Neural cell (in vitro differentiated cells): ENCODE data around the gene KRT38. TPM values are rescaled to one million over a fixed set of nuclear protein-coding genes. Genes with fewer than 3 reads are reported as not detected.

Experiments
- H2AFZ ChIP-seq: fragments of 200-600, 300-800 bp; sonication (generic), shearing (Covaris generic); 2 replicates; pipeline ENCODE4 v1.6.0; 2014; ENCODE audit warnings: low read depth, mild to moderate bottlenecking, antibody characterized with exemption, low read length, moderate library complexity
- H3F3A ChIP-seq: fragments of 200-600 bp; shearing (Covaris generic); 2 replicates; pipeline ENCODE4 v1.6.1; 2016; ENCODE audit warnings: mild to moderate bottlenecking, moderate library complexity, mixed read lengths, antibody characterized with exemption, low read length; ENCODE audit not compliant: insufficient read depth, poor library complexity, severe bottlenecking
- H3K27ac ChIP-seq: fragments of 200-600, 300-800 bp; sonication (generic), shearing (Covaris generic); 2 replicates; pipeline ENCODE4 v1.5.1; 2014; ENCODE audit warnings: mild to moderate bottlenecking, low read length, moderate library complexity
- H3K27me3 ChIP-seq: fragments of 300-800, 200-600 bp; sonication (generic), shearing (Covaris generic); 2 replicates; pipeline ENCODE4 v1.6.0; 2014; ENCODE audit warnings: mild to moderate bottlenecking, low read depth, low read length, moderate library complexity; ENCODE audit not compliant: insufficient read depth
- H3K36me3 ChIP-seq: fragments of 300-800, 200-600 bp; sonication (generic), shearing (Covaris generic); 2 replicates; pipeline ENCODE4 v1.5.1; 2014; ENCODE audit warnings: mild to moderate bottlenecking, antibody characterized with exemption, low read length, moderate library complexity; ENCODE audit not compliant: insufficient read depth
- H3K4me2 ChIP-seq: fragments of 300-800, 200-600 bp; sonication (generic), shearing (Covaris generic); 2 replicates; pipeline ENCODE4 v1.6.0; 2014; ENCODE audit warnings: mild to moderate bottlenecking, low read length
- H3K4me3 ChIP-seq: fragments of 300-800, 200-600 bp; sonication (generic), shearing (Covaris generic); 2 replicates; pipeline ENCODE4 v1.5.1; 2014; ENCODE audit warnings: mild to moderate bottlenecking, low read length, moderate library complexity
- H3K79me2 ChIP-seq: fragments of 200-600 bp; shearing (Covaris generic); replicated peaks from 2 replicates; pipeline ENCODE4 v1.6.0; 2014; ENCODE audit warnings: mild to moderate bottlenecking, low read length, moderate library complexity; ENCODE audit not compliant: insufficient read depth
- H3K9ac ChIP-seq: fragments of 300-800, 200-600 bp; sonication (generic), shearing (Covaris generic); 2 replicates; pipeline ENCODE4 v1.6.1; 2016; ENCODE audit warnings: mild to moderate bottlenecking, low read length, mixed read lengths
- H3K9me2 ChIP-seq: fragments of 200-600 bp; shearing (Covaris generic); 2 replicates; pipeline ENCODE4 v1.6.1; 2016; ENCODE audit warnings: mild to moderate bottlenecking, low read length, mixed read lengths; ENCODE audit not compliant: insufficient read depth
- H3K9me3 ChIP-seq: fragments of 200-600, 300-800 bp; sonication (generic), shearing (Covaris generic); 2 replicates; pipeline ENCODE4 v1.6.1; 2016; ENCODE audit warnings: mild to moderate bottlenecking, mixed run types, low read length, moderate library complexity, mixed read lengths
- H4K20me1 ChIP-seq: fragments of 200-600 bp; shearing (Covaris generic); 2 replicates; pipeline ENCODE4 v1.6.1; 2016; ENCODE audit warnings: mild to moderate bottlenecking, mixed run types; ENCODE audit not compliant: insufficient read depth
- CTCF ChIP-seq: fragments of 450-650 bp; IDR thresholded peaks from 2 replicates; pipeline ENCODE4 v1.5.1; 2014; ENCODE audit warnings: antibody characterized with exemption, mild to moderate bottlenecking, moderate library complexity; ENCODE audit not compliant: poor library complexity, severe bottlenecking
- EP300 ChIP-seq: fragments of 450-650 bp; conservative IDR thresholded peaks from 2 replicates; pipeline ENCODE4 v1.6.1; 2014; ENCODE audit warnings: antibody characterized with exemption, mild to moderate bottlenecking, moderate library complexity; ENCODE audit not compliant: poor library complexity, severe bottlenecking
- EZH2 ChIP-seq: fragments of 200-600, 300-800 bp; shearing (Covaris generic), sonication (generic); IDR thresholded peaks from 2 replicates; pipeline ENCODE4 v1.6.1; 2014; ENCODE audit warnings: antibody characterized with exemption, low read length, borderline replicate concordance, mild to moderate bottlenecking; ENCODE audit not compliant: insufficient read depth, poor library complexity, severe bottlenecking
- MXI1 ChIP-seq: fragments of 450-650 bp; conservative IDR thresholded peaks from 2 replicates; pipeline ENCODE4 v1.6.1; 2014; ENCODE audit warnings: antibody characterized with exemption, mild to moderate bottlenecking; ENCODE audit not compliant: poor library complexity, severe bottlenecking
- POLR2AphosphoS5 ChIP-seq: IDR thresholded peaks from 2 replicates; pipeline ENCODE4 v1.6.1; 2012
- RAD21 ChIP-seq: fragments of 450-650 bp; conservative IDR thresholded peaks from 2 replicates; pipeline ENCODE4 v1.6.1; 2014; ENCODE audit warnings: antibody characterized with exemption, mild to moderate bottlenecking, moderate library complexity
- REST ChIP-seq: IDR thresholded peaks from 2 replicates; pipeline ENCODE4 v1.6.1; 2012; ENCODE audit warnings: borderline replicate concordance
- SMC3 ChIP-seq: fragments of 450-650 bp; conservative IDR thresholded peaks from 2 replicates; pipeline ENCODE4 v1.6.1; 2014; ENCODE audit warnings: antibody characterized with exemption, mild to moderate bottlenecking, moderate library complexity; ENCODE audit not compliant: poor library complexity
- TAF1 ChIP-seq: IDR thresholded peaks from 2 replicates; pipeline ENCODE4 v1.6.1; 2012; ENCODE audit warnings: low read depth
- polyA plus RNA-seq: library from polyadenylated mRNA; depleted of rRNA; stranded (reverse); fragments of >200 nt; gene quantifications from 2 replicates; pipeline ENCODE4 v1.2.3, GENCODE V29; 2014

Gene KRT38
- polyA plus RNA-seq, 1 donor from 2014 or later = not detected

- H3K79me2 ChIP-seq = no peaks in the 10 kb centered on the region
These were observed 46.2 kb upstream of the KRT38 start for GRCh38 chr17:41486809-41487530.

GRCh38 chr17:41486316-41486715 lies 45.5 kb upstream of the KRT38 start:
- no peaks in the 10 kb centered on the region for H3K79me2 ChIP-seq
- no peaks in the 10 kb centered on the region for H3K36me3 ChIP-seq
- H3K27ac ChIP-seq = no peak overlapping the region
- H2AFZ ChIP-seq = no peak overlapping the region
- no peaks in the 10 kb centered on the region for H3K27me3 ChIP-seq
- H3K4me3 ChIP-seq = no peak overlapping the region
- no peaks in the 10 kb centered on the region for H3K9me2 ChIP-seq
- no peak overlapping the region for H3K4me2 ChIP-seq
- no peaks in the 10 kb centered on the region for H3K9me3 ChIP-seq
- no peaks in the 10 kb centered on the region for H3F3A ChIP-seq
- no peak overlapping the region for H3K9ac ChIP-seq
- no peaks in the 10 kb centered on the region for H4K20me1 ChIP-seq
- TF ChIP-seq MXI1 = no peak
- TF ChIP-seq REST = no peak
- TF ChIP-seq TAF1 = no peak
- TF ChIP-seq EZH2 = no peak
- no peak for TF ChIP-seq SMC3
- no peak for TF ChIP-seq EP300
- no peak for TF ChIP-seq RAD21
- no peak for TF ChIP-seq POLR2AphosphoS5

More at GRCh38 chr17:41486809-41487530, 46.2 kb upstream of the KRT38 start:
- Histone ChIP-seq H3K27ac (no peak overlapping the region), H3K4me3 (no peak overlapping the region), H4K20me1 (no peaks in the 10 kb centered on the region), H3K9me2 (no peaks in the 10 kb centered on the region), H3K9me3 (no peaks in the 10 kb centered on the region), H3K4me2 (no peak overlapping the region), H3K36me3 (no peaks in the 10 kb centered on the region), H3K9ac (no peak overlapping the region), H2AFZ (no peak overlapping the region), H3F3A (no peaks in the 10 kb centered on the region), H3K27me3 (no peaks in the 10 kb centered on the region)
- no peak for TF ChIP-seq EZH2
- TF ChIP-seq EP300 = no peak
- no peak for TF ChIP-seq REST
- no peak for TF ChIP-seq POLR2AphosphoS5
- no peak for TF ChIP-seq MXI1
- TF ChIP-seq TAF1 = no peak
- no peak for TF ChIP-seq CTCF
- TF ChIP-seq RAD21 = no peak
- no peak for TF ChIP-seq SMC3
